ENCODE measurements around the gene KCNK5.

Gene KCNK5

GRCh38 chr6:39261751-39262150 lies 32.5 kb upstream of the KCNK5 start:
- H3K27me3 Mint-ChIP-seq (ENCODE audit: low read depth) = peaks cover 30% of the 10 kb centered on the region
- TF ChIP-seq, protein P1, sequence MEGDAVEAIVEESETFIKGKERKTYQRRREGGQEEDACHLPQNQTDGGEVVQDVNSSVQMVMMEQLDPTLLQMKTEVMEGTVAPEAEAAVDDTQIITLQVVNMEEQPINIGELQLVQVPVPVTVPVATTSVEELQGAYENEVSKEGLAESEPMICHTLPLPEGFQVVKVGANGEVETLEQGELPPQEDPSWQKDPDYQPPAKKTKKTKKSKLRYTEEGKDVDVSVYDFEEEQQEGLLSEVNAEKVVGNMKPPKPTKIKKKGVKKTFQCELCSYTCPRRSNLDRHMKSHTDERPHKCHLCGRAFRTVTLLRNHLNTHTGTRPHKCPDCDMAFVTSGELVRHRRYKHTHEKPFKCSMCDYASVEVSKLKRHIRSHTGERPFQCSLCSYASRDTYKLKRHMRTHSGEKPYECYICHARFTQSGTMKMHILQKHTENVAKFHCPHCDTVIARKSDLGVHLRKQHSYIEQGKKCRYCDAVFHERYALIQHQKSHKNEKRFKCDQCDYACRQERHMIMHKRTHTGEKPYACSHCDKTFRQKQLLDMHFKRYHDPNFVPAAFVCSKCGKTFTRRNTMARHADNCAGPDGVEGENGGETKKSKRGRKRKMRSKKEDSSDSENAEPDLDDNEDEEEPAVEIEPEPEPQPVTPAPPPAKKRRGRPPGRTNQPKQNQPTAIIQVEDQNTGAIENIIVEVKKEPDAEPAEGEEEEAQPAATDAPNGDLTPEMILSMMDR (IDR thresholded peaks at IDR 0.05; ENCODE audit: unreplicated experiment in 3 of 3) = no peak
- H3K27ac Mint-ChIP-seq = no peak overlapping the region
- no peaks in the 10 kb centered on the region for H3K36me3 Mint-ChIP-seq (ENCODE audit: low read depth)
- no peaks in the 10 kb centered on the region for H3K4me1 Mint-ChIP-seq
- H3K4me3 Mint-ChIP-seq = no peak overlapping the region
- H3K9me3 Mint-ChIP-seq = no peaks in the 10 kb centered on the region

- Mint-ChIP-seq H3K4me3 (no peak overlapping the region), H3K36me3 (ENCODE audit: low read depth) (no peaks in the 10 kb centered on the region), H3K27ac (no peak overlapping the region), H3K9me3 (no peaks in the 10 kb centered on the region), H3K4me1 (no peaks in the 10 kb centered on the region), H3K27me3 (ENCODE audit: low read depth) (peaks cover 29% of the 10 kb centered on the region)
- TF ChIP-seq, protein P1 (IDR thresholded peaks at IDR 0.05; ENCODE audit: unreplicated experiment in 3 of 3) = no peak
Measured at GRCh38 chr6:39260953-39261352, 31.7 kb upstream of the KCNK5 start.

GRCh38 chr6:39260456-39260855 lies 31.2 kb upstream of the KCNK5 start:
- no peaks in the 10 kb centered on the region for H3K4me1 Mint-ChIP-seq
- no peak overlapping the region for H3K4me3 Mint-ChIP-seq
- no peak overlapping the region for H3K27ac Mint-ChIP-seq
- H3K9me3 Mint-ChIP-seq = no peaks in the 10 kb centered on the region
- H3K27me3 Mint-ChIP-seq (ENCODE audit: low read depth) = peaks cover 29% of the 10 kb centered on the region
- no peaks in the 10 kb centered on the region for H3K36me3 Mint-ChIP-seq (ENCODE audit: low read depth)
- TF ChIP-seq, protein P1 (IDR thresholded peaks at IDR 0.05; ENCODE audit: unreplicated experiment in 3 of 3) = no peak

DNA sequence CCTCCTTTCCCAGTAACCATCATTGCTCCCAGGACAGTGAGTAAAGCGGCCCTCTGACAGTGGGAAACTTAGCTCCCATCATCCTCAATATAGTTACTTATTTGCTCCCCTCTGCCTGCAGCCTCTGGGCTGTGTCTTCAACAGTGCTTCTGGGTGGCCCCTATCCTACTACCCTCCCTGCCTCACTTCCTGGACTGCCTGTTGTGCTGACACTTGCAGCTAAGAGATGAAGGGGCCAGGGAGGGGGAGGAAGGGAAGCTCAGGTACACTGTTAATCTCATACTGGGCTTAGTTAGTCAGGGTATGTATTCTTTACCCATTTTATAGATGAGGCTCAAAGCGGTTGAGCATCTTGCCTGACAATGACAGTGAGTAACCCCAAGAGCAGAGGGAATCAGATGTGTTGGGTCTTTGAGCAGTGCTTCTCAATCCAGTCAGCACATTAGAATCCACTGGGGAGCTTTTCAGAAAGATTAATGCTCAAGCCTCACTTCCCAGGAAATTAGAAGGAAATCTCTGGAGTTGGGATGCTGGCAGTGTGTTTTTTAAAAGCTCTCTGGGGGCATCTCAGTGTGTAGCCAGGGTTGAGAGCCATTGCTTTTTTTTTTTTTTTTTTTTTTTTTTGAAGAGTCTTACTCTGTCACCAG lies 27.1 kb upstream of the KCNK5 start:
- Mint-ChIP-seq H3K36me3 (ENCODE audit: low read depth) (no peaks in the 10 kb centered on the region), H3K27ac (peak overlapping the region in 1 of 3 experiments; percentile 50), H3K27me3 (ENCODE audit: low read depth) (peaks cover 27% of the 10 kb centered on the region), H3K9me3 (peaks cover 6% of the 10 kb centered on the region), H3K4me3 (no peak overlapping the region), H3K4me1 (no peaks in the 10 kb centered on the region)
- TF ChIP-seq, protein P1 (IDR thresholded peaks at IDR 0.05; ENCODE audit: unreplicated experiment in 3 of 3) = no peak

GRCh38 chr6:39254999-39255535 lies 25.8 kb upstream of the KCNK5 start:
- Mint-ChIP-seq H3K27me3 (ENCODE audit: low read depth) (peaks cover 20% of the 10 kb centered on the region), H3K9me3 (peaks cover 6% of the 10 kb centered on the region), H3K27ac (no peak overlapping the region), H3K36me3 (ENCODE audit: low read depth) (no peaks in the 10 kb centered on the region), H3K4me3 (no peak overlapping the region), H3K4me1 (no peaks in the 10 kb centered on the region)
- TF ChIP-seq, protein P1 (IDR thresholded peaks at IDR 0.05; ENCODE audit: unreplicated experiment in 3 of 3) = no peak

DNA sequence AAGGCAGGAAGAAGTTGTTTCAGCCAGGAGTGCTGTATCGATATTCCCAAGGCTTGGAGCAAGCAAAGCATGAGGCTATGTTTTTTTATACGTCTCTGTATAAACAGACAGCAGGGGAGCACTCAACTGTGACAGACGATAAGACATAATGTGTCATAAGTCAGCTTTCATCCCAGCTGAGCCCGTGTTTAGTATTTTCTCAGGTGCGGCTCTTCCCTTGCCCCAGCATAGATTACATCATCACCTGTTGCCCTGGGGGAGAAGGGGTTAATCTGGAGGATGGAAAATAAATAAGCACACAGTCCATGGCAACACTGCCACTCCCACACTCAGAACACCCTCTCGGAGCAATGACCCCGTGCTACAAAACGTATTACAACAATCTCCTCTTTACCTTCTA lies 22.1 kb upstream of the KCNK5 start:
- Mint-ChIP-seq H3K4me3 (no peak overlapping the region), H3K9me3 (peaks cover 6% of the 10 kb centered on the region), H3K36me3 (ENCODE audit: low read depth) (no peaks in the 10 kb centered on the region), H3K27me3 (ENCODE audit: low read depth) (peaks cover 18% of the 10 kb centered on the region), H3K27ac (no peak overlapping the region), H3K4me1 (no peaks in the 10 kb centered on the region)
- TF ChIP-seq, protein P1 (IDR thresholded peaks at IDR 0.05; ENCODE audit: unreplicated experiment in 3 of 3) = no peak
